Loucy (cell line): ENCODE data around the gene CADM3.

Experiments
- H2AFZ ChIP-seq: fragments of 200-600 bp; sonication (generic); 2 replicates; pipeline ENCODE4 v1.6.0; 2016; ENCODE audit warnings: antibody characterized with exemption, mild to moderate bottlenecking, low read length, moderate library complexity
- H3F3A ChIP-seq: fragments of 200-600 bp; 2 replicates; pipeline ENCODE4 v1.6.0; 2016; ENCODE audit warnings: antibody characterized with exemption, low read depth, mild to moderate bottlenecking
- H3K27me3 ChIP-seq: fragments of 200-600 bp; sonication (generic); 2 replicates; pipeline ENCODE4 v1.6.1; 2014; ENCODE audit warnings: low read length, mild to moderate bottlenecking; ENCODE audit not compliant: insufficient read depth, poor library complexity, severe bottlenecking
- H3K36me3 ChIP-seq: fragments of 200-600 bp; sonication (generic); 2 replicates; pipeline ENCODE4 v1.6.1; 2016; ENCODE audit warnings: low read length; ENCODE audit not compliant: insufficient read depth
- H3K4me1 ChIP-seq: fragments of 200-600 bp; sonication (generic); 2 replicates; pipeline ENCODE4 v1.5.1; 2014; ENCODE audit warnings: low read length, mild to moderate bottlenecking; ENCODE audit not compliant: insufficient read depth, poor library complexity, severe bottlenecking
- H3K4me2 ChIP-seq: fragments of 200-600 bp; sonication (generic); 2 replicates; pipeline ENCODE4 v1.6.0; 2014; ENCODE audit warnings: antibody characterized with exemption, low read length, low read depth, mild to moderate bottlenecking; ENCODE audit not compliant: poor library complexity, severe bottlenecking
- H3K4me3 ChIP-seq: fragments of 200-600 bp; sonication (generic); 2 replicates; pipeline ENCODE4 v1.5.1; 2014; ENCODE audit warnings: low read length, mild to moderate bottlenecking, mixed read lengths; ENCODE audit not compliant: poor library complexity, severe bottlenecking
- H3K79me2 ChIP-seq: fragments of 200-600 bp; sonication (generic); 2 replicates; pipeline ENCODE4 v1.6.1; 2014; ENCODE audit warnings: low read length; ENCODE audit not compliant: insufficient read depth
- H3K9ac ChIP-seq: fragments of 200-600 bp; sonication (generic); 2 replicates; pipeline ENCODE4 v1.6.0; 2014; ENCODE audit warnings: mild to moderate bottlenecking, low read depth, low read length, moderate library complexity; ENCODE audit not compliant: poor library complexity, severe bottlenecking
- H3K9me2 ChIP-seq: fragments of 200-600 bp; sonication (generic); replicated peaks from 2 replicates; pipeline ENCODE4 v1.6.1; 2016; ENCODE audit warnings: low read depth, low read length, mixed read lengths
- H3K9me3 ChIP-seq: fragments of 200-600 bp; sonication (generic); 2 replicates; pipeline ENCODE4 v1.6.1; 2014; ENCODE audit warnings: mild to moderate bottlenecking, antibody characterized with exemption, low read length, low read depth; ENCODE audit not compliant: insufficient read depth
- H4K20me1 ChIP-seq: fragments of 200-600 bp; sonication (generic); 2 replicates; pipeline ENCODE4 v1.6.0; 2014; ENCODE audit warnings: antibody characterized with exemption, low read length, mild to moderate bottlenecking; ENCODE audit not compliant: insufficient read depth, poor library complexity, severe bottlenecking
- EZH2phosphoT487 ChIP-seq: fragments of 200-600 bp; IDR thresholded peaks from 2 replicates; pipeline ENCODE4 v1.6.1; 2018; ENCODE audit warnings: antibody characterized with exemption, mild to moderate bottlenecking, moderate library complexity, borderline replicate concordance
- TF ChIP-seq, protein P1 (sequence below): fragments of 200-600 bp; sonication (generic); conservative IDR thresholded peaks from 2 replicates; pipeline ENCODE4 v1.5.1; 2014; ENCODE audit warnings: mild to moderate bottlenecking, antibody characterized with exemption, low read length

CADM3 gene

GRCh38 chr1:159168043-159168442, 3.4 kb upstream of the CADM3 start:
- Histone ChIP-seq H3K9me2 (no peaks in the 10 kb centered on the region), H3K79me2 (no peaks in the 10 kb centered on the region), H3K36me3 (no peaks in the 10 kb centered on the region), H3F3A (no peaks in the 10 kb centered on the region), H3K4me3 (no peak overlapping the region), H2AFZ (no peak overlapping the region), H3K27me3 (no peaks in the 10 kb centered on the region), H4K20me1 (no peaks in the 10 kb centered on the region), H3K9ac (no peak overlapping the region), H3K9me3 (no peaks in the 10 kb centered on the region), H3K4me1 (no peaks in the 10 kb centered on the region), H3K4me2 (no peak overlapping the region)
- TF ChIP-seq, protein P1, sequence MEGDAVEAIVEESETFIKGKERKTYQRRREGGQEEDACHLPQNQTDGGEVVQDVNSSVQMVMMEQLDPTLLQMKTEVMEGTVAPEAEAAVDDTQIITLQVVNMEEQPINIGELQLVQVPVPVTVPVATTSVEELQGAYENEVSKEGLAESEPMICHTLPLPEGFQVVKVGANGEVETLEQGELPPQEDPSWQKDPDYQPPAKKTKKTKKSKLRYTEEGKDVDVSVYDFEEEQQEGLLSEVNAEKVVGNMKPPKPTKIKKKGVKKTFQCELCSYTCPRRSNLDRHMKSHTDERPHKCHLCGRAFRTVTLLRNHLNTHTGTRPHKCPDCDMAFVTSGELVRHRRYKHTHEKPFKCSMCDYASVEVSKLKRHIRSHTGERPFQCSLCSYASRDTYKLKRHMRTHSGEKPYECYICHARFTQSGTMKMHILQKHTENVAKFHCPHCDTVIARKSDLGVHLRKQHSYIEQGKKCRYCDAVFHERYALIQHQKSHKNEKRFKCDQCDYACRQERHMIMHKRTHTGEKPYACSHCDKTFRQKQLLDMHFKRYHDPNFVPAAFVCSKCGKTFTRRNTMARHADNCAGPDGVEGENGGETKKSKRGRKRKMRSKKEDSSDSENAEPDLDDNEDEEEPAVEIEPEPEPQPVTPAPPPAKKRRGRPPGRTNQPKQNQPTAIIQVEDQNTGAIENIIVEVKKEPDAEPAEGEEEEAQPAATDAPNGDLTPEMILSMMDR = no peak
- TF ChIP-seq EZH2phosphoT487 = no peak

GRCh38 chr1:159170639-159171038, 776 bp upstream of the CADM3 start:
- Histone ChIP-seq H3K4me1 (no peaks in the 10 kb centered on the region), H3K9ac (no peak overlapping the region), H3K9me3 (no peaks in the 10 kb centered on the region), H3K4me3 (no peak overlapping the region), H4K20me1 (no peaks in the 10 kb centered on the region), H3K4me2 (no peak overlapping the region), H3K79me2 (no peaks in the 10 kb centered on the region), H3F3A (no peaks in the 10 kb centered on the region), H3K36me3 (no peaks in the 10 kb centered on the region), H3K9me2 (no peaks in the 10 kb centered on the region), H2AFZ (no peak overlapping the region), H3K27me3 (no peaks in the 10 kb centered on the region)
- TF ChIP-seq EZH2phosphoT487 = no peak
- TF ChIP-seq, protein P1 = no peak

GRCh38 chr1:159171688-159172501, 480 bp downstream of the CADM3 start:
- Histone ChIP-seq H3K36me3 (no peaks in the 10 kb centered on the region), H3K4me1 (no peaks in the 10 kb centered on the region), H2AFZ (no peak overlapping the region), H3K79me2 (no peaks in the 10 kb centered on the region), H3K4me3 (no peak overlapping the region), H3F3A (no peaks in the 10 kb centered on the region), H3K9ac (no peak overlapping the region), H3K4me2 (no peak overlapping the region), H3K27me3 (no peaks in the 10 kb centered on the region), H3K9me2 (no peaks in the 10 kb centered on the region), H3K9me3 (no peaks in the 10 kb centered on the region), H4K20me1 (no peaks in the 10 kb centered on the region)
- TF ChIP-seq, protein P1 = no peak
- no peak for TF ChIP-seq EZH2phosphoT487
